WI38 (cell line): ENCODE measurements around the gene ZNF17.
"Not testable (repeated sequence)": the region's sequence is repeated elsewhere in the genome, so short reads cannot be mapped to it uniquely, and the experiment has no call there.

ENCODE experiments used
- H3K4me3 ChIP-seq: 2 replicates; pipeline ENCODE4 v1.5.1; 2011; ENCODE audit warnings: low read depth, mild to moderate bottlenecking, control low read depth, low read length
- CTCF ChIP-seq: IDR thresholded peaks from 2 replicates; pipeline ENCODE4 v1.5.1; 2012; ENCODE audit warnings: low read depth, mild to moderate bottlenecking, control low read depth, low read length

ZNF17 gene

GRCh38 chr19:57410877-57411671 lies at the start of gene ZNF17:
TSS of gene ZNF17 (plus strand) at chr19:57411161. CDS start at chr19:57413616, 2,455 bp downstream.
- peak within 1 kb of the TSS; percentile 98 for H3K4me3 ChIP-seq
- TF ChIP-seq CTCF = no peak

DNA sequence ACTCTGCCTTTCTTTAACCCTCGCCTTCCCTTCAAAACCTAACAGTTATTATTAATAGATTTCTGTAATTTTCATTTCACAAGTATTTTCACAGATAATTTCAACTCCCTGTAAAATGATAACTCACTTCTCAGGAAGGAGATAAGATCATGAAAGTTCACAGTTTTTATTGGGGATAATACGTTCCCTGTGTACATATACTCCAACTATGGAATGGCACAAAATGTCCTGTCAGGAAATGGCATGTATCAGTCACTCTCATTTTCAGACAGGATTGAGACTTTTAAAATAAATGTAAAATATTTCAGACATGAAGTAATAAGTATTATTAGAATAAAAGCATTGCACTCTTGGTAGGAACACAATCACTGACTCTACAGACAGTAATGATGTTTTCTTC lies 48.5 kb upstream of the ZNF17 start:
- no peak for TF ChIP-seq CTCF
- peak overlapping the region; percentile 56 for H3K4me3 ChIP-seq

GRCh38 chr19:57362997-57363687 lies 47.8 kb upstream of the ZNF17 start, which contains the start of the genes TRAPPC2B and ZNF547:
TSS of gene TRAPPC2B (plus strand) at chr19:57363551. CDS start at chr19:57364834, 1,283 bp downstream.
TSS of gene ZNF547 (plus strand) at chr19:57363551. CDS start at chr19:57368556, 5,005 bp downstream.
- TF ChIP-seq CTCF = no peak
- H3K4me3 ChIP-seq = peak within 1 kb of the TSS; percentile 66

DNA sequence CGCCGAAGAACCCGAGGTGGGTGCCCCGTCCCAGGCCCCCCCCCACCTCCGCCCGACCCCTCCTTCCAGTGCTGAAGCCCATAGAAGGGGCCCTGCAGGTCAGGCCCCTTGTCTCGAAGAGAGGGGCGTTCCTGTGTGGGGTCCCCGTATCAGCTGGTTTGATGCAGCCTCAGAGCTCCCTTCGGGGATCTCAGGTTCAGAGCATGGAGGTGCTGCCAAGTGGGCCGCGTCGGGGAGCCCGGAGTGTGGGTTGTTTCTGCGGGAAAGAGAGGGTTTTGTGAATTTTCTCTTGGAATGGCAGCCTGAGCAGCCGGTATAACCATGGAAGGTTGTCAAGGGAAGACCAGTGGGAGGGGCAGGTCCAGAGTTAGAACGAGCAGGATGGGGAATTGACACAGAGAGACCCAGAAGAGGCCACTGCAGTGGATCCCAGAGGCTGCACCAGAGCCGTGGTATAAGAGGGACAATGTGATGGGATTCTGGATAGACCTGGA lies 47.2 kb upstream of the ZNF17 start:
- TF ChIP-seq CTCF = no peak
- H3K4me3 ChIP-seq = peak overlapping the region; percentile 66

DNA sequence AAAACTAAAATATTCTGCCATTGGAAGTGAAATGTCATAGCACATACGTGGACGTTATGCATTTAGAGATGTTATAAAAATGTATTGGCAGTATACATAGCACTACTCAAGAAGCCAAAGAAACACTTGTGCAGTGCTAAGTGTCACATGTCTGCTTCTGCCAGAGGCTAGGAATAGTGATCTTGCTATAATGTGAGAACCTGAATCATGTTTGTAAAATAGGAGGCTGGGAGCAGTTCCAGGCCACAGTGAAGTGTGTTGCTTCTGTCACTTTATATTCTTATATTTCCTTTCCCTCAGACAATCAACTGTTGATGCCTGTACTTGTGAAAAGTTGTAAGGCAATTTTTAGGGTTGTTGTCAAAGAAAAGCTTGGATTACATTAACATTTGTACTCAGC lies 44.2 kb upstream of the ZNF17 start:
- TF ChIP-seq CTCF = no peak

GRCh38 chr19:57374179-57374578 lies 36.8 kb upstream of the ZNF17 start:
- TF ChIP-seq CTCF = no peak
- no peak overlapping the region for H3K4me3 ChIP-seq

More for the DNA sequence above, 44.2 kb upstream of the ZNF17 start:
- H3K4me3 ChIP-seq = no peak overlapping the region

GRCh38 chr19:57374647-57375046 lies 36.3 kb upstream of the ZNF17 start:
- not testable (repeated sequence) for H3K4me3 ChIP-seq
